Amygdala (tissue), 56 donors: Measurements from ENCODE around the gene TST.

Source experiments
- DNase-seq, 56 donors: peaks; one replicate each; lab custom pipeline; 2025; lab: John Stamatoyannopoulos, UW

TST gene

GRCh38 chr22:36963302-36963701 is 55.9 kb downstream of the TST start:
- no peak for DNase-seq

- DNase-seq = no peak
Observed at GRCh38 chr22:36961626-36962025, 57.6 kb downstream of the TST start.
